Neural cell (in vitro differentiated cells): ENCODE measurements around the gene SHISA9.

Experiments used
- EP300 ChIP-seq: fragments of 450-650 bp; conservative IDR thresholded peaks from 2 replicates; pipeline ENCODE4 v1.6.1; 2014; ENCODE audit warnings: antibody characterized with exemption, mild to moderate bottlenecking, moderate library complexity; ENCODE audit not compliant: poor library complexity, severe bottlenecking
- EZH2 ChIP-seq: fragments of 200-600, 300-800 bp; shearing (Covaris generic), sonication (generic); IDR thresholded peaks from 2 replicates; pipeline ENCODE4 v1.6.1; 2014; ENCODE audit warnings: antibody characterized with exemption, low read length, borderline replicate concordance, mild to moderate bottlenecking; ENCODE audit not compliant: insufficient read depth, poor library complexity, severe bottlenecking
- MXI1 ChIP-seq: fragments of 450-650 bp; conservative IDR thresholded peaks from 2 replicates; pipeline ENCODE4 v1.6.1; 2014; ENCODE audit warnings: antibody characterized with exemption, mild to moderate bottlenecking; ENCODE audit not compliant: poor library complexity, severe bottlenecking
- POLR2AphosphoS5 ChIP-seq: IDR thresholded peaks from 2 replicates; pipeline ENCODE4 v1.6.1; 2012
- RAD21 ChIP-seq: fragments of 450-650 bp; conservative IDR thresholded peaks from 2 replicates; pipeline ENCODE4 v1.6.1; 2014; ENCODE audit warnings: antibody characterized with exemption, mild to moderate bottlenecking, moderate library complexity
- REST ChIP-seq: IDR thresholded peaks from 2 replicates; pipeline ENCODE4 v1.6.1; 2012; ENCODE audit warnings: borderline replicate concordance
- SMC3 ChIP-seq: fragments of 450-650 bp; conservative IDR thresholded peaks from 2 replicates; pipeline ENCODE4 v1.6.1; 2014; ENCODE audit warnings: antibody characterized with exemption, mild to moderate bottlenecking, moderate library complexity; ENCODE audit not compliant: poor library complexity
- TAF1 ChIP-seq: IDR thresholded peaks from 2 replicates; pipeline ENCODE4 v1.6.1; 2012; ENCODE audit warnings: low read depth
- TF ChIP-seq, protein P1 (sequence below): fragments of 450-650 bp; IDR thresholded peaks from 2 replicates; pipeline ENCODE4 v1.5.1; 2014; ENCODE audit warnings: antibody characterized with exemption, mild to moderate bottlenecking, moderate library complexity; ENCODE audit not compliant: poor library complexity, severe bottlenecking

- TF ChIP-seq, protein P1, sequence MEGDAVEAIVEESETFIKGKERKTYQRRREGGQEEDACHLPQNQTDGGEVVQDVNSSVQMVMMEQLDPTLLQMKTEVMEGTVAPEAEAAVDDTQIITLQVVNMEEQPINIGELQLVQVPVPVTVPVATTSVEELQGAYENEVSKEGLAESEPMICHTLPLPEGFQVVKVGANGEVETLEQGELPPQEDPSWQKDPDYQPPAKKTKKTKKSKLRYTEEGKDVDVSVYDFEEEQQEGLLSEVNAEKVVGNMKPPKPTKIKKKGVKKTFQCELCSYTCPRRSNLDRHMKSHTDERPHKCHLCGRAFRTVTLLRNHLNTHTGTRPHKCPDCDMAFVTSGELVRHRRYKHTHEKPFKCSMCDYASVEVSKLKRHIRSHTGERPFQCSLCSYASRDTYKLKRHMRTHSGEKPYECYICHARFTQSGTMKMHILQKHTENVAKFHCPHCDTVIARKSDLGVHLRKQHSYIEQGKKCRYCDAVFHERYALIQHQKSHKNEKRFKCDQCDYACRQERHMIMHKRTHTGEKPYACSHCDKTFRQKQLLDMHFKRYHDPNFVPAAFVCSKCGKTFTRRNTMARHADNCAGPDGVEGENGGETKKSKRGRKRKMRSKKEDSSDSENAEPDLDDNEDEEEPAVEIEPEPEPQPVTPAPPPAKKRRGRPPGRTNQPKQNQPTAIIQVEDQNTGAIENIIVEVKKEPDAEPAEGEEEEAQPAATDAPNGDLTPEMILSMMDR: no peak
- TF ChIP-seq RAD21 (no peak), POLR2AphosphoS5 (no peak), REST (no peak), EZH2 (no peak), EP300 (no peak), TAF1 (no peak), MXI1 (no peak), SMC3 (no peak)
These were observed 276.9 kb downstream of the SHISA9 start for GRCh38 chr16:13178318-13178717.
